Neutrophil (primary cell): Measurements from ENCODE around the gene AKAP12.

ENCODE experiments used
- H3K27ac ChIP-seq: fragments of 200-600 bp; sonication (generic); 2 replicates; pipeline ENCODE4 v1.5.1; 2016; ENCODE audit warnings: mild to moderate bottlenecking, moderate library complexity
- H3K27me3 ChIP-seq: fragments of 200-600 bp; sonication (generic); 2 replicates; pipeline ENCODE4 v1.6.0; 2016; ENCODE audit warnings: mild to moderate bottlenecking
- H3K36me3 ChIP-seq: fragments of 200-600 bp; sonication (generic); 2 replicates; pipeline ENCODE4 v1.5.1; 2017
- H3K4me1 ChIP-seq, 2 experiments: fragments of 200-600 bp in 1 of 2; sonication (generic) in 1 of 2; 1 replicate in 1 of 2; 2 replicates in 1 of 2; pipeline versions ENCODE4 v1.5.1 to v1.6.1; 2013 to 2016; ENCODE audit warnings: low read depth in 1 of 2, low read length in 1 of 2, mild to moderate bottlenecking in 1 of 2, moderate library complexity in 1 of 2; ENCODE audit not compliant: control insufficient read depth in 1 of 2, insufficient read depth in 1 of 2
- H3K4me3 ChIP-seq, 2 experiments: fragments of 200-600 bp in 1 of 2; sonication (generic) in 1 of 2; 1 replicate in 1 of 2; 2 replicates in 1 of 2; pipeline ENCODE4 v1.5.1; 2013 to 2016; ENCODE audit warnings: low read depth in 1 of 2, low read length in 1 of 2, mild to moderate bottlenecking in 1 of 2, moderate library complexity in 1 of 2
- H3K9me3 ChIP-seq: fragments of 200-600 bp; sonication (generic); 2 replicates; pipeline ENCODE4 v1.5.1; 2016
- CTCF ChIP-seq: fragments of 200-600 bp; sonication (generic); IDR thresholded peaks from 2 replicates; pipeline ENCODE4 v1.5.1; 2016; ENCODE audit warnings: antibody characterized with exemption

AKAP12 gene

DNA sequence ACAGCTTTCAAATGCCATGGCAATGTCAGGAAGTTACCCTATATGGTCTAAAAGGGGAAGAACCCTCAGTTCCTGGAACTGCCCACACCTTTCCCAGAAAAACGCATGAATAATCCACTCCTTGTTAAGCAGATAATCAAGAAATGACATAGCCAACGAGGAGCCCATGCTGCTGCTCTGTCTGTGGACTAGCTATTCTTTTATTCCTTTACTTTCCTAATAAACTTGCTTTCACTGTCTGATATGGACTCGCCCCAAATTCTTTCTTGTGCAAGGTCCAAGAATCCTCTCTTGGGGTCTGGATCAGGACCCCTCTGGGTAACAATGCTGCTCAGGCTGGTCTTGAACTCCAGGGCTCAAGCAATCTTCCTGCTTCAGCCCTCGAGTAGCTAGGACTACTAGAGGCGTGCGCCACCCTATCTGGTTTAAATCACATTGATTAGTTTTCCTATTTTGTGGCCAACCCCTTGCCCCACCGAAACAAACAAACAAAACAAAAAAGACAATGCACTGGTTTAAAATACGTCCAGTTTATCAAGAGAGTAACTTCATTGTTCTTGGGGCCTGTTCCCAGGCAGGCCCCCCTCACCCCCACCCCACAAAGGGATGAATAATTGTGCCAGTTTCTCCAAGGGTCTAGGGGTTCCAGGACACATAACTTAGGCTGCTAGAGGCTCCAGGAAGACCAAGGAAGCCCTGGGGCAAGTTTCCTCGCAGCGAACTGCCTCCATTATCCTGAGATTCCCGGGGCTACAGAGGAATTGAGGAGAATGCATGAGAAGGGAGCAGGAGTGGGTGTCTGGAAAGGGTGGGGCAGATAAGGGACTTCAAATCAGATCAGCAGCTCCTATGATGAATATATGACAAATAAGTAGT lies 10.1 kb upstream of the AKAP12 start:
- Histone ChIP-seq H3K27ac (no peak overlapping the region), H3K27me3 (peaks cover 3% of the 10 kb centered on the region), H3K4me1 (no peaks in the 10 kb centered on the region), H3K9me3 (no peaks in the 10 kb centered on the region), H3K4me3 (no peak overlapping the region), H3K36me3 (no peaks in the 10 kb centered on the region)
- TF ChIP-seq CTCF, result no peak

- no peak for TF ChIP-seq CTCF
- H3K4me3 ChIP-seq, result no peak overlapping the region
- H3K27me3 ChIP-seq, result peaks cover 5% of the 10 kb centered on the region
- no peaks in the 10 kb centered on the region for H3K36me3 ChIP-seq
- H3K4me1 ChIP-seq, result no peaks in the 10 kb centered on the region
- H3K9me3 ChIP-seq, result no peaks in the 10 kb centered on the region
- H3K27ac ChIP-seq, result no peak overlapping the region
Measured at GRCh38 chr6:151230277-151230577, 9.5 kb upstream of the AKAP12 start.

GRCh38 chr6:151232899-151233298 lies 6.9 kb upstream of the AKAP12 start:
- Histone ChIP-seq H3K27ac (no peak overlapping the region), H3K36me3 (no peaks in the 10 kb centered on the region), H3K27me3 (peaks cover 31% of the 10 kb centered on the region), H3K4me1 (no peaks in the 10 kb centered on the region), H3K4me3 (no peak overlapping the region), H3K9me3 (no peaks in the 10 kb centered on the region)
- TF ChIP-seq CTCF, result no peak

DNA sequence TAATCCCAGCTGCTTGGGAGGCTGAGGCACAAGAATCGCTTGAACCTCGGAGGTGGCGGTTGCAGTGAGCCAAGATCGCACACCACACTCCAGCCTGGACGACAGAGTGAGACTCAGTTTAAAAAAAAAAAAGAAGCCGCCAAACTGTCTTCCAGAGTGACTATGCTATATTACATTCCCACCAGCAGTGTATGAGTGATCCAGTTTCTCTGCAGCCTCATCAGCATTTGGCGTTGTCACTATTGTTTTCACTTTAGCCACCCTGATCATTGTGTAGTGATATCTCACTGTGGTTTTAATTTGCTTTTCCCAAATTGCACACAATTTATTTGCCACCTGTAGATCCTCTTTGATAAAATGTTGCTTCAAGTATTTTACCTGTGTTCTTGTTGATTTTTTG lies 6.0 kb upstream of the AKAP12 start:
- Histone ChIP-seq H3K27me3 (peaks cover 40% of the 10 kb centered on the region), H3K27ac (no peak overlapping the region), H3K4me3 (no peak overlapping the region), H3K36me3 (no peaks in the 10 kb centered on the region), H3K9me3 (no peaks in the 10 kb centered on the region), H3K4me1 (no peaks in the 10 kb centered on the region)
- no peak for TF ChIP-seq CTCF

GRCh38 chr6:151236668-151237401 lies 2.9 kb upstream of the AKAP12 start:
- Histone ChIP-seq H3K9me3 (no peaks in the 10 kb centered on the region), H3K36me3 (no peaks in the 10 kb centered on the region), H3K4me3 (no peak overlapping the region), H3K27ac (no peak overlapping the region), H3K27me3 (peaks cover 71% of the 10 kb centered on the region), H3K4me1 (peaks cover 0 to 10% of the 10 kb centered on the region in 2 experiments)
- no peak for TF ChIP-seq CTCF
